KOPT-K1 (cell line): ENCODE data around the gene RASA4.
"Not testable (repeated sequence)": the region's sequence is repeated elsewhere in the genome, so short reads cannot be mapped to it uniquely, and the experiment has no call there.

Experiments used
- H3K27ac ChIP-seq: fragments of 200-600 bp; sonication (generic); 2 replicates; pipeline ENCODE4 v1.5.1; 2016; ENCODE audit warnings: antibody characterized with exemption, mild to moderate bottlenecking, low read depth, low read length; ENCODE audit not compliant: poor library complexity, severe bottlenecking
- H3K36me3 ChIP-seq: fragments of 200-600 bp; sonication (generic); 2 replicates; pipeline ENCODE4 v1.5.1; 2017; ENCODE audit warnings: antibody characterized with exemption, mild to moderate bottlenecking, low read length, moderate library complexity; ENCODE audit not compliant: insufficient read depth
- H3K9me3 ChIP-seq: fragments of 200-600 bp; sonication (generic); 2 replicates; pipeline ENCODE4 v1.5.1; 2017; ENCODE audit warnings: antibody characterized with exemption, low read length, mild to moderate bottlenecking; ENCODE audit not compliant: insufficient read depth, poor library complexity, severe bottlenecking

RASA4 gene

GRCh38 chr7:102613575-102614345 is 2.8 kb downstream of the RASA4 start:
- H3K36me3 ChIP-seq, H3K27ac ChIP-seq, H3K9me3 ChIP-seq: not testable (repeated sequence)

- not testable (repeated sequence) for H3K36me3 ChIP-seq, H3K9me3 ChIP-seq, H3K27ac ChIP-seq
These were observed 4.8 kb downstream of the RASA4 start for GRCh38 chr7:102611675-102612325.

- not testable (repeated sequence) for H3K36me3 ChIP-seq, H3K9me3 ChIP-seq, H3K27ac ChIP-seq
These were observed 5.4 kb downstream of the RASA4 start for GRCh38 chr7:102611013-102611674.

GRCh38 chr7:102610441-102610840 is 6.1 kb downstream of the RASA4 start:
- not testable (repeated sequence) for H3K27ac ChIP-seq, H3K9me3 ChIP-seq

GRCh38 chr7:102609734-102610133 is 6.8 kb downstream of the RASA4 start:
- H3K9me3 ChIP-seq, H3K36me3 ChIP-seq, H3K27ac ChIP-seq: not testable (repeated sequence)

More at GRCh38 chr7:102610441-102610840, 6.1 kb downstream of the RASA4 start:
- H3K36me3 ChIP-seq: not testable (repeated sequence)

- not testable (repeated sequence) for H3K27ac ChIP-seq, H3K36me3 ChIP-seq, H3K9me3 ChIP-seq
These were observed 9.7 kb downstream of the RASA4 start for GRCh38 chr7:102606848-102607247.

- not testable (repeated sequence) for H3K27ac ChIP-seq
These were observed 12.0 kb downstream of the RASA4 start for GRCh38 chr7:102604431-102605145.

GRCh38 chr7:102602317-102602716 is 14.2 kb downstream of the RASA4 start:
- not testable (repeated sequence) for H3K27ac ChIP-seq, H3K9me3 ChIP-seq, H3K36me3 ChIP-seq

More at GRCh38 chr7:102604431-102605145, 12.0 kb downstream of the RASA4 start:
- H3K36me3 ChIP-seq, H3K9me3 ChIP-seq: not testable (repeated sequence)

GRCh38 chr7:102599699-102600098 is 16.9 kb downstream of the RASA4 start:
- H3K9me3 ChIP-seq, H3K36me3 ChIP-seq: not testable (repeated sequence)

GRCh38 chr7:102596036-102596435 is 20.5 kb downstream of the RASA4 start:
- H3K9me3 ChIP-seq, H3K27ac ChIP-seq, H3K36me3 ChIP-seq: not testable (repeated sequence)

More at GRCh38 chr7:102599699-102600098, 16.9 kb downstream of the RASA4 start:
- H3K27ac ChIP-seq: not testable (repeated sequence)

- not testable (repeated sequence) for H3K36me3 ChIP-seq, H3K27ac ChIP-seq, H3K9me3 ChIP-seq
These were observed 22.8 kb downstream of the RASA4 start for GRCh38 chr7:102593637-102594334.

- H3K36me3 ChIP-seq, H3K27ac ChIP-seq: not testable (repeated sequence)
These were observed 24.0 kb downstream of the RASA4 start for GRCh38 chr7:102592477-102593019.

GRCh38 chr7:102589857-102590256 is 26.7 kb downstream of the RASA4 start:
- H3K36me3 ChIP-seq, H3K27ac ChIP-seq, H3K9me3 ChIP-seq: not testable (repeated sequence)

More at GRCh38 chr7:102592477-102593019, 24.0 kb downstream of the RASA4 start:
- not testable (repeated sequence) for H3K9me3 ChIP-seq

GRCh38 chr7:102583495-102583894 is 33.1 kb downstream of the RASA4 start:
- not testable (repeated sequence) for H3K27ac ChIP-seq, H3K9me3 ChIP-seq, H3K36me3 ChIP-seq
